GM12878 (cell line): ENCODE results near the gene KIRREL1. TPM values are rescaled to one million over a fixed set of nuclear protein-coding genes. Genes with fewer than 3 reads are reported as not detected.

Experiments used
- BHLHE40 ChIP-seq, 2 experiments: fragments of 450-650 bp in 1 of 2; IDR thresholded peaks; 2 replicates each; pipeline ENCODE4 v1.6.1; 2011 to 2017; ENCODE audit warnings: low read depth in 2 of 2, borderline replicate concordance in 1 of 2, improper control_type of control experiment in 1 of 2, low read length in 1 of 2, mild to moderate bottlenecking in 1 of 2
- BMI1 ChIP-seq: fragments of 450-650 bp; IDR thresholded peaks from 2 replicates; pipeline ENCODE4 v1.6.1; 2016; ENCODE audit warnings: mild to moderate bottlenecking, moderate library complexity, borderline replicate concordance
- CTCF ChIP-seq, 3 experiments: IDR thresholded peaks in 2 of 3; conservative IDR thresholded peaks in 1 of 3; 2 replicates each; pipeline ENCODE4 v1.5.1; 2011; ENCODE audit warnings: low read depth in 3 of 3, low read length in 3 of 3, mild to moderate bottlenecking in 3 of 3, control low read depth in 2 of 3, moderate library complexity in 2 of 3, inconsistent platforms in 1 of 3, mixed read lengths in 1 of 3; ENCODE audit not compliant: control insufficient read depth in 2 of 3, insufficient read depth in 1 of 3; ENCODE audit errors: extremely low read depth in 1 of 3
- E2F4 ChIP-seq: IDR thresholded peaks from 2 replicates; pipeline ENCODE4 v1.6.1; 2012; ENCODE audit warnings: low read depth, low read length, improper control_type of control experiment
- E4F1 ChIP-seq: fragments of 450-650 bp; IDR thresholded peaks from 2 replicates; pipeline ENCODE4 v1.6.1; 2018; ENCODE audit warnings: borderline replicate concordance, mild to moderate bottlenecking; ENCODE audit not compliant: partially characterized antibody
- ELK1 ChIP-seq: IDR thresholded peaks from 2 replicates; pipeline ENCODE4 v1.6.1; 2012; ENCODE audit warnings: low read depth, low read length, improper control_type of control experiment
- EZH2 ChIP-seq: IDR thresholded peaks from 2 replicates; pipeline ENCODE4 v1.6.1; 2012; ENCODE audit warnings: low read depth, mild to moderate bottlenecking, control low read depth, inconsistent platforms, low read length, borderline replicate concordance; ENCODE audit not compliant: control insufficient read depth
- IRF5 ChIP-seq: fragments of 450-650 bp; IDR thresholded peaks from 2 replicates; pipeline ENCODE4 v1.6.1; 2017; ENCODE audit warnings: borderline replicate concordance
- JUND ChIP-seq: IDR thresholded peaks from 2 replicates; pipeline ENCODE4 v1.6.1; 2012; ENCODE audit warnings: low read depth, mild to moderate bottlenecking, low read length, improper control_type of control experiment, moderate library complexity
- KAT2A ChIP-seq: conservative IDR thresholded peaks from 2 replicates; pipeline ENCODE4 v1.6.1; 2011; ENCODE audit warnings: low read depth, low read length; ENCODE audit not compliant: control insufficient read depth
- NR2F1 ChIP-seq: fragments of 450-650 bp; conservative IDR thresholded peaks from 2 replicates; pipeline ENCODE4 v1.6.1; 2017; ENCODE audit warnings: mild to moderate bottlenecking
- PKNOX1 ChIP-seq: fragments of 450-650 bp; IDR thresholded peaks from 2 replicates; pipeline ENCODE4 v1.6.1; 2016; ENCODE audit warnings: mild to moderate bottlenecking
- POLR2A ChIP-seq: IDR thresholded peaks from 2 replicates; pipeline ENCODE4 v1.6.1; 2011; ENCODE audit warnings: low read depth, mild to moderate bottlenecking, low read length
- RAD51 ChIP-seq: fragments of 450-650 bp; IDR thresholded peaks from 2 replicates; pipeline ENCODE4 v1.6.1; 2016; ENCODE audit warnings: moderate library complexity, mild to moderate bottlenecking, inconsistent platforms
- SMAD5 ChIP-seq: IDR thresholded peaks from 2 replicates; pipeline ENCODE4 v1.6.1; 2016; ENCODE audit warnings: antibody characterized with exemption, low read depth
- SMARCA5 ChIP-seq: fragments of 450-650 bp; IDR thresholded peaks from 2 replicates; pipeline ENCODE4 v1.6.1; 2017; ENCODE audit warnings: mild to moderate bottlenecking
- TAF1 ChIP-seq: IDR thresholded peaks from 2 replicates; pipeline ENCODE4 v1.6.1; 2011; ENCODE audit warnings: mild to moderate bottlenecking, low read depth, low read length, borderline replicate concordance
- YBX1 ChIP-seq: fragments of 450-650 bp; IDR thresholded peaks from 2 replicates; pipeline ENCODE4 v1.6.1; 2016; ENCODE audit warnings: antibody characterized with exemption
- ZNF24 ChIP-seq: fragments of 450-650 bp; IDR thresholded peaks from 2 replicates; pipeline ENCODE4 v1.6.1; 2017; ENCODE audit warnings: antibody characterized with exemption, mild to moderate bottlenecking
- ZNF274 ChIP-seq: IDR thresholded peaks from one replicate; pipeline ENCODE4 v1.8.0; 2011; ENCODE audit not compliant: insufficient read length, insufficient read depth
- polyA plus RNA-seq, 11 experiments: library from polyadenylated mRNA; depleted of rRNA in 4 of 11; unstranded in 6 of 11; stranded (reverse) in 5 of 11; fragments of >200 nt; fragmentation: Nextera tagmentation in 4 of 11; fragmentation: Illumina TruSeq in 1 of 11; extraction: Ambion mirVana in 4 of 11; extraction: Trizol in 1 of 11; gene quantifications; 1 replicate in 1 of 11; 2 replicates in 10 of 11; pipeline versions ENCODE4 v1.2.1 to v1.2.3, GENCODE V29; 2011 to 2016; ENCODE audit warnings: inconsistent platforms in 2 of 11, missing spikeins in 2 of 11, low read depth in 1 of 11
- total RNA-seq, 4 experiments: library from RNA; depleted of rRNA in 3 of 4; stranded (reverse); fragments of >200 nt in 3 of 4; fragmentation: Illumina TruSeq in 1 of 4; extraction: Trizol in 1 of 4; gene quantifications; 2 replicates each; pipeline versions ENCODE4 v1.2.1 to v1.2.3, GENCODE V29; 2013 to 2021

Gene KIRREL1
- total and polyA plus RNA-seq, 10 of the 15 experiments (the other 5 are each of a cell fraction or from before 2014, with no cell fraction given) = 0.15 TPM; not detected in 9

GRCh38 chr1:158115126-158115525 is 121.7 kb downstream of the KIRREL1 start (continued):
- no peak for TF ChIP-seq PKNOX1
- TF ChIP-seq E4F1 = no peak
- TF ChIP-seq BMI1 = peak; percentile 11; the same call in 1 of the 2 replicates
- TF ChIP-seq RAD51 = no peak
- TF ChIP-seq TAF1 = no peak
- no peak for TF ChIP-seq E2F4
- TF ChIP-seq YBX1 = no peak
- TF ChIP-seq ELK1 = no peak
- TF ChIP-seq IRF5 = no peak
- TF ChIP-seq JUND = no peak
- no peak for TF ChIP-seq KAT2A
- TF ChIP-seq SMAD5 = no peak
- no peak for TF ChIP-seq ZNF24
- TF ChIP-seq CTCF (IDR thresholded peaks at IDR 0.05 in 2 of 3, conservative IDR thresholded peaks at IDR 0.05 in 1 of 3; ENCODE audit: control insufficient read depth in 2 of 3, extremely low read depth in 1 of 3, insufficient read depth in 1 of 3, low read depth in 3 of 3, low read length in 3 of 3) = no peak
- no peak for TF ChIP-seq EZH2
- no peak for TF ChIP-seq ZNF274
- no peak for TF ChIP-seq NR2F1
- no peak for TF ChIP-seq SMARCA5
- peak in 1 of 2 experiments; percentile 38; a peak in 1 of 4 replicates for TF ChIP-seq BHLHE40 (IDR thresholded peaks at IDR 0.05; ENCODE audit: borderline replicate concordance in 1 of 2, low read depth in 2 of 2, low read length in 1 of 2)
- TF ChIP-seq POLR2A = no peak
